Posterior cingulate gyrus (tissue), 11 donors: Measurements from ENCODE around the gene STPG3.

Source experiments
- DNase-seq, 10 donors: peaks; one replicate each; pipeline versions ENCODE4 v3.0.0 to v3.0.0-alpha.2; 2020 to 2021; ENCODE audit warnings: mixed read lengths in 3 of 10
- intact Hi-C: fragments of 100-400 bp; cut with DNase I; formaldehyde crosslinking; loops from one replicate; pipeline ENCODE4 v1.15.1; 2023

The STPG3 gene

DNA sequence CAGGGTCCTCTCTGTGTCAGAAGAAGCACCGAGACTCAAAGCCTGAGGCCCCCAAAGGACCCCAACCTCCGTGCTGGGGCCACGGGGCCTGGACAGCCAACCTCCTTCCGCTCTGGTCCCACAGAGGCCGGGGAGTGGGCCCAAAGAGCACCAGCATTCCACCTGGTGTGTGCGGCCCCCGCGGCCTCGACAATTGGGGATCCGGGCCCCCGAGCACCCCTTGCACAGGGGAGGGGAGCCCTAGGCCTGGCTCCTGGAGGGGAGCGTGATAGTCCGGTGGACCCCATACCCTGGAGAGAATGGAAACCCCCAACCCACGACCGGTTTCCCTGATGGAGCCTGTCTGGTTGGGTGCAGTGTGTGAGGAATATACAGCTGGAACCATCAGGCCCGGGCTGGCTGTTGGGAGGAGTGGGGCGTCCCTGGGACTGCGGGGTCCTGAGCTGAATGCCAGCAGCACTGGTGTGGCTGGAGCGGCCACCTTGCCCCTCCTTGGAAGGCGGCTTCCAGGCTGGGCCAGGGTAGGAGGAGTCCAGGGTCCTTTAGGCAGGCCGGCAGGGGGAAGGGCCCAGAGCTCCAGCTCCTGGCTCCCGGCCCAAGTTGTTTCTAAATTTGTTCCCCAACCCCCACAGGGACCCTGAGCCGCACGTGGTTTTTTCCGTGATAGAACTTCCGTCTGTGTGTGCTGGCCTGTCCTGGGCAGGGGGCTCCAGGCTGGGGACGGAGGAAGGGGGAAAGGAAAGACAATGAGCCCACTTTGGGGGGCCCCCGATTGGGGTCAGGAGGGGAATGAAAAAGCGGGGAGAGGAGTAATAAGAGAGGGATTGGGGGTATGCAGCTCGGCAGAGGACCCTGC lies 25.6 kb downstream of the STPG3 start:
- peak in 2 of 10 donors; percentile 16 to 82 for DNase-seq
- intact Hi-C loops, result no loop called here

DNA sequence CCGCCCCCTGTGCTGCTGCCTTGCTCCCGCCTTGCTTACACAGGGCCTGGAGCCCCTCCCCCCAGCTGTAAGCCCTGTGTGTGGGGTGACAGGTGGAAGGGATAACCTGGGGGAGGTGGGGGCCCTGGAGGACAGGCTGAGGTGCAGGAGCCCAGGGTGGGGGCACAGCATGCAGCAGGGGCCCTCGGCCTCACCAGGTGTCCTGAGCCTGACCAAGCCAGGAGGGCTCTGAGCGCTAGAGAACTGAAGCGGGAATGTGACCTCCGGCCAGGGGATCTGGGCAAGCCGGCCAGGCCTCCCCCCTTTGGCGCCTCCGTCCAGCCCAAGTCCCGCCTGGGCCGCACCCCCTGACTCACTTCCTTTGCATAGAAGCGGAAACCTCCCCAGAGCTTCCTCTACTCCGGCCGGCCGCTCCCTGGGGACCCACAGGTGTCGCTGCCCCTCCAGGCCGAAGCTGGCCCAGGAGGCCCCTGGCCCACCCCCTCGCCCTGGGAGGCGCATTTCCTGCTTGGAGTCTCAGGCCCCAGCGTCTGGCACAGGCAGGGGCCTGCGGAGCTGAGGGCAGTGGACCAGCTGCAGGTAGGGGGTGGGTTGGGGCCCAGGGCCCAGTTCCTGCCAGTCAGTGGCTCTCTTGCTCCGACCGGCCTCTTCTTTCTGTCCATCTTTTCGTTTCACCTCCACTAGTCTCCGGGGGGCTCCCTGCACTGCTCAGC lies 26.4 kb downstream of the STPG3 start, which contains the start of gene TOR4A:
TOR4A (plus strand) TSS at position 398 of the 713 bp plus-strand sequence. CDS start 964 bp downstream, outside the sequence.
- intact Hi-C loops, result no loop called here
- DNase-seq, result peak in 3 of 10 donors; percentile 36 to 90 (median 47)

DNA sequence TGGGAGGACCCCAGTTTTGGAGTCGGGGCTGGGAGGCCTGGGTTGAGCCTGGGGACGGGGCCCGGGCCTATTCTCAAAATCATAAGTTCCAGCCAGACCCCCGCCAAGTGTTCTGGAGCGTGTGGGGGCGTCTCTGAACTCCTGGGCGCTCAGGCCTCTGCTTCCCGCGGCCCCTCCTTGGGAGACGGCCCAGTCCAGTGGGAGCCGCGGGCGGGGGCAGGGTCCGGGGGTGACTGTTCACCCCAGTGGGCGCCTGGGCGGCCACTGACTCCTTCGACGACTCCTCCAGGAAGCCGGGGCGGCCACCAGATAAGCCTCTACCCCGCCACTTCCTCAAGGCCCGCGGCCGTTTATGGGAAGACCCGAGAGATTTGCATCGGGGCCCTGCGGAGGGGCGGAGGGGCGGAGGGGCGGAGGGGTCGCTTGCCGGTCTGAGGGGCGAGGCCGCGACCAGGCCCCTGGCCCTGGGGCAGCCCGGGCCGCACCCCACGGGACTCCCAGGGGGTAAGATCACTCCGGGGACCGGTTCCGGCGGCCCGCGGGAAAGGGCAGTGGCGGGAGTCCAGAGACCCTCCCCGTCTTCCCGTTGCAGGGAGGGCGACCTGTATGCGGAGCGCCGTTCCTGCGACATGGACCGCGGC lies 27.1 kb downstream of the STPG3 start:
- intact Hi-C loops, result no loop called here

DNA sequence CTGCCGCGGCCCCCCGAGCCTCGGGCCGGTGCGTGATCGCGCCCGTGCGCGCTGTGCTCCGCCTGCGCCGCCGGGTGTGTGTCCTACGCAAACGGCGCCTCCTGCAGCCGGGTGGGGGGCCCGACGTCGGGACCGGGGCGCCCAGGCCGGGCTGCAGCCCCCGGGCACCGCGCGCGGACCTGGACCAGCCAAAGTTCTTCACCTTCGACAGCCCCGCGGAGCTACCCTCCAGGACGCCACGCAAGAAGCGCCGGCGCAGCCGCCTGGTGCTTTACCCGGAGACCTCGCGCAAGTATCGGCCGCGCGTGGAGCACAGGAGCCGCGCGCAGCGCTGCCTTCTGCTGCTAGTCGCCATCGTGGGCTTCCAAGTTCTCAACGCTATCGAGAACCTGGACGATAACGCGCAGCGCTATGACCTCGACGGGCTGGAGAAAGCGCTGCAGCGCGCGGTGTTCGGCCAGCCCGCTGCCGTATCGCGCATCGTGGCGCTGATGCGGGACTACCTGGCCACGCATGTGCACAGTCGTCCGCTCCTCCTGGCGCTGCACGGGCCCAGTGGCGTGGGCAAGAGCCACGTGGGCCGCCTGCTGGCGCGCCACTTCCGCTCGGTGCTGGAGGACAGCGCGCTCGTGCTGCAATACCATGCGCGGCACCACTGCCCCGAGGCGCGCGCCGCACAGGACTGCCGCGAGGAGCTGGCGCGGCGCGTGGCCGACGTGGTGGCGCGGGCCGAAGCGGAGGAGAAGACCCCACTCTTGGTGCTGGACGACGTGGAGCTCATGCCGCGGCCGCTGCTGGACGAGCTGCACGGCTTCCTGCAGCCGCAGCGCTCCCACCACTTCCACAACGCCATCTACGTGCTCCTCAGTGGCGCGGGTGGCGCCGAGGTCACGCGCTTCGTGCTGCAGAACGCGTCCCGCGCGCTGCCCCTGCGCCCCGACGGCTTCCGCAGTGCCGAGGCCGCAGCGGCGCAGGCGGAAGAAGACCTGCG lies 27.9 kb downstream of the STPG3 start:
- intact Hi-C loops, result no loop called here
- peak in 1 of 10 donors; percentile 81 for DNase-seq

More for the DNA sequence above, 27.1 kb downstream of the STPG3 start:
- DNase-seq, result peak in 1 of 10 donors; percentile 69

DNA sequence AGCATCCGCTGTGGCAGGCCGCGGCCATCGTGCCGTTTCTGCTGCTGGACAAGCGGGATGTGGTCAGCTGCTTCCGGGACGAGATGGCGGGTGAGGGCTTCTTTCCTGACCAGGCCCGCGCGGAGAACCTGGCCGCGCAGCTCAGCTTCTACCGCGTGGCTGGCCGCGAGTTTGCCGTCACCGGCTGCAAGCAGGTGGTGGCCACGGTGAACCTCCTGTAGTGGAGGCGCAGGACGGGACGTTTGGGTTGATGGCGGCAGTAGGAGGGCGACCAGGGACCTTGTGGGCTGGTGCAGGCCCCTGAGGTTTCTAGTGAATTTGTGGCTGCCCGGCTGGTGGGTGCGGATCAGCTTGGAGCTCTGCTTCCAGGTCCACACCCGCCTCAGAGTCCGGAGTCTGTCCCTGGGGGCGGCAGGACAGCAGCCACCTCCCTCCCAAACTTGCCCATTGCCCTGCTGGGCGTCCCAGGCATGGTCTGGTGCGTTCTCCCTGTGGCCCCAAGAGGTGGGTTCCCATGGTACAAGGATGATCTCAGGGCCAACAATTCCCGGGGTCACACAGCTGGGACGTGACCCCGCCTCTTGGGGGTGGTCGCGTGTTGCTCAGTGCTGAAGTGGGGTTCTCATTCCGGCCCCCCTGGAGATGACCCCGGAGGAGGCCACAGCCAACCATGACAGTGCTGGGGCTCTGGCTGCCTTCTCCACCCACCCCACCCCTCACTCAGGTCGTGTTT lies 28.8 kb downstream of the STPG3 start:
- DNase-seq, result peak in 1 of 10 donors; percentile 80
- intact Hi-C loops, result no loop called here

DNA sequence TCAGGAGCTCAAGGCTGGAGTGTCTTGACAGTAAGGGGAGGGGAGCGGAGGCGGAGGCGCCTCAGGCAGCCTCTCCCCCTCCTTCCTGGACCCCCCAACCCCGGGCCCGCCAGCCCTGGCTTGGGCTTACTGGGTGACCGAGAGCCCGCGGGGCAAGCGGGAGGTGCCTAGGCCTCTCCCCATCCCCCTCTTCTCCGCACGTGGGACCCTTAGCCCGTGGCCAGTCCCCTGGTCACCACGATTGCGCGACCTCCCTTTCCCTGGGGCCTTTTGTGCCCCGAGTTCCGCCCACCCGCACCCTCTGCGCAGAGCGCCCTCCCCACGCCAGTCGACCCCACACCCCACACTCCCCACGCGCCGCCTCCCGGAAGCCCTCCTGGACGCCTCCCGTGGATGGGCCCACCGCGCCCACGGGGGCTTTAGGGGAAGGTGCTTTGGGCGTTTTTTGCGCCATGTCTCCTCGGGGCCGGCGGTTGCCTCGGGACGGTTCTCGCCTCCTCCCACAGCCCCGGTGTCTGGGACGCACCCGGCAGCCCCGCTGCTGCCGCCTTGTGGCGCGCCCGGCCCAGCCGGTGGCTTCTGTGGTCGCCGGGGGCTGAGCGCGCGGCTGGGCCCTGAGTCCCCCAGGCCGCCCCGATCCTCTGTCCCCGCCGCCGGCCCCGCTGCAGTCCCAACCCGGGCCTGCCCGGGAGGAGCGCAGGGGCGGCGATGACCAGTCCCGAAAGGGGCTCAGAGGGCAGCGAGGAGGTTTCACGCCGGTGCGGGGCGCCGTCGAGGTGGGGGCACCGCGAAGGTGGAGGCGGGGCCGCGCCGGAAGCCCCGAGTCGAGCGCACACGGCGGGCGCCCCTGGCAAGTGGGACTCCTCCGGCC lies 29.6 kb downstream of the STPG3 start:
- intact Hi-C loops, result no loop called here
- DNase-seq, result peak in 1 of 10 donors; percentile 72

DNA sequence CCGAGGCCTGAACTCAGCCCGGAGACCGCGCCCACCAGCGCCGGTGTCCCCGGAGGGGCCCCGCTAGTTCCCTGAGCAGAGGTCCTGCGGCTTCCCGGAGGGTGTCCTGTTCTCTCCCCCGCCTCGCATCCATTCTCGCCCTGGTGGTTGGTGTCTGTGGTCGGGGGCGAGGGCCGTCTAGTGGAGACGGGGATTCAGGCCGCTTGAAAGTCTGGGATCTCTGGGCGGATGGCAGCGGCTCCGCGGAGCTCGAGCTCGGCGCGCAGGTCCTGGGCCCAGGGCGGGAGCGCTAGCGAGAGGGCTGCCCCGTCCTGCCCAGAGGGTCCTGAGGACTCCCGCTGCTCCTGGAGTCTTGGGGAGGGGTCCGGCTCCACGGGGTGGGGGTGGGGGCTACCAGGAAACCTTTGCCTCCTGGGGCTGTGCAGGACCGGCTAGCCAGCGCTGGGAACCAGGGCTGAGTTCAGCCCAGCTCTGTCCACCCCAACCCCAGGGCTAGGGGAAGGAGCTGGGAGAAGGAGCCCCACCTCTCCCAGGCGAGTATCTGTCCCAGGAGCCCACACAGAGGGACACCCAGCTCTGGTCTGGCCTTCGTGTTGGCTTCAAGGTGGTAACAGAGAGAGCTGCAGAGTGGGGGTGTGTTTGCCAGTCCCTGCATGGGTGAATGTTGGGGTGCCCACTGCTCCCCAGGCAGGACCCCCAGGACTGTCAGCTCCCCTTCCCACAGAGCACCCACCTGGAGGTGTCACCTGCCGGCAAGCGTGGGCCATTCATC lies 30.4 kb downstream of the STPG3 start:
- intact Hi-C loops, result no loop called here
- peak in 1 of 10 donors; percentile 76 for DNase-seq

DNA sequence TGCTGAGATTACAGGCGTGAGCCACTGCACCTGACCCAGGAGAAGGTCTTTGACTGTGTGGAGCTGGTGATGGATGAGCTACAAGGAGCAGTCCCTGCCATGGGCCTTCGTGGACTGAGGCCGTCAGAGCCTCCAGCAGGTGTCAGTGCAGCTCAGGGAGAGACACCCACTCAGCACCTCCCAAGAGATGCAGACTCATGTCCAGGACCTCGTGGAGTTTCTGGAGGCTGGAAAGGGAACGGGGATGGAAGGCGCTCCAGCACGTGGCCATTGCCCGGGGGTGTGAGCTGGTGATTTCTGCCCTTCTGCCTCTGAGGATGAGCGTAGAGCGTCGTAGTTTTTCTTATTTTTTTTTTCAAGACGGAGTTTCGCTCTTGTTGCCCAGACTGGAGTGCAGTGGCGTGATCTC lies 35.9 kb downstream of the STPG3 start:
- intact Hi-C loops, result no loop called here
- DNase-seq, result peak in 1 of 10 donors; percentile 84

DNA sequence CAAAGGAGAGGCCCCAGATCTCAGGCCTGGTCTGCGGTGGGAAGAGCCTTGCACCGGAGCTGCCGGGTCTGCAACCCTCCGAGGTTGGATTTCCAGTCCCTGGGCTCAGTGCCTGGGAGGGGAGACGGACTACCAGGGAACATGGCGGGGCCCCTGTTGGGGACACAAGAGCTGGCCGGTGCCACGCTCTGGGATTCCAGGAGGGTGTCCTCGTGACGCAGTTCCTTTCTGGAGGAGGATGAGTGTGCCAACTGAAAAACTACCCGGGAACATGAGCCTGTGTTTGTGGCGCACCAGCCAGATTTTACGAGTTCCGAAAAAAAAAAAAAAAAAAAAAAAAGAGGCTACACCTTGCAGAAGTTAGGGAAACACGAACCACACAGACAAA lies 42.0 kb downstream of the STPG3 start:
- intact Hi-C loops, result loop anchor here (10.0 kb wide), 1 partner anchor 232 kb away; no protein-coding TSS in a partner anchor
- DNase-seq, result no peak

DNA sequence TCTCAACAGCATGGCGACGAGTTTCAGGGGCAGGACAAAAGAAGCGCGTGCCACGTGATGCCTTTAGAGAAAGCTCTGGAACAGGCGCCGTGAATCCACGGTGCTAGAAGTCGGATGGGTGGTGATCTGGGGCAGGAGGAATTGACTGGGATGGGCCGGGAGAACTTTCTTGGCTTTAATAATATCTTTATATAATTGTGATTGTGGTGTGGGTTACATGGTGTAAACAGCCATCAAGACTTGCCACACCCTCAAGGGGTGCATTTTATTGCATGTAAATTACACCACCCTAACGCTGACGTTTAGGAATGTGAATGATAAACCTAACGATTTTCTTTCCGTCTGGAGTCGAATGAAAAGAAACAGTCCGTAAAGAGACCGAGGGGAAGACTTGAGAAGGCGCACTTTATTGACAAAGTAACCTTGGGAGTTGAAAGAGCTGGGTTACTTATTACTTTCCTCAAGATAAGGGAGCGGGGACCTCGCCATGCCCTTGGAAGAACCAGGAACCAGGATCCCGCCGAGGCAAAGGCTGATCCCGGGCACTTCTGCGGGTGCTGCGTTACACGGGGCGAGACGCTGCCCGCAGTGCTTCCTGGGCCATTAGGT lies 42.5 kb downstream of the STPG3 start:
- DNase-seq, result no peak
- intact Hi-C loops, result loop anchor here (2.0 to 10.0 kb wide), 2 partner anchors 113 to 231 kb away; no protein-coding TSS in a partner anchor

DNA sequence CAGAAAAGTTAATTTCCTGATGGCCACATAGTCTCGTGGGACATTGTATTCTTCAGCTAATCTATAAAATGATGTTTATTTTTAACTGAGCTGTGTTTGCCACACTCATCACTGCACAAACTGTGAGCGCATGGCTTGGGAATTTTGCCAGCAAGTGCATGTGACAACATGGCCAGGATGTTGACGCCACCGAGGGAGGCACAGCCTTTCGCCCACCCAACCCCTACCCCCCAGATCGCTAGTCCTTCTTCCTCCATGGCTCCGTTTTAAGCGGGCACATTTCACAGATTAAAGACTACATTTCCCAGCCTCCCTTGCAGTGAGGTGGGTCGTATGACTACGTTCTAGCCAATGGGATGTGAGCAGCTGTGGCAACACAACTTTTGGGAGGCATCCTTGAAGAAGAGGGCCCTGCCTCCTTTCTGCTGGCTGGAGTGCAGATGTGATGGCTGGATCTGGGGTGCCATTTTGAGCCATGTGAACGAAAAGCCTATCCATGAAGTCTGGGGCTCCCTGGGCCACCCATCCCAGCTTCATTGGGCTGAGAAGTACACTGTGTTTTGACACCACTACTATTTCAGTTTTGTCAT lies 43.1 kb downstream of the STPG3 start:
- DNase-seq, result no peak
- intact Hi-C loops, result loop anchor here (2.0 to 10.0 kb wide), 2 partner anchors 113 to 231 kb away; no protein-coding TSS in a partner anchor

DNA sequence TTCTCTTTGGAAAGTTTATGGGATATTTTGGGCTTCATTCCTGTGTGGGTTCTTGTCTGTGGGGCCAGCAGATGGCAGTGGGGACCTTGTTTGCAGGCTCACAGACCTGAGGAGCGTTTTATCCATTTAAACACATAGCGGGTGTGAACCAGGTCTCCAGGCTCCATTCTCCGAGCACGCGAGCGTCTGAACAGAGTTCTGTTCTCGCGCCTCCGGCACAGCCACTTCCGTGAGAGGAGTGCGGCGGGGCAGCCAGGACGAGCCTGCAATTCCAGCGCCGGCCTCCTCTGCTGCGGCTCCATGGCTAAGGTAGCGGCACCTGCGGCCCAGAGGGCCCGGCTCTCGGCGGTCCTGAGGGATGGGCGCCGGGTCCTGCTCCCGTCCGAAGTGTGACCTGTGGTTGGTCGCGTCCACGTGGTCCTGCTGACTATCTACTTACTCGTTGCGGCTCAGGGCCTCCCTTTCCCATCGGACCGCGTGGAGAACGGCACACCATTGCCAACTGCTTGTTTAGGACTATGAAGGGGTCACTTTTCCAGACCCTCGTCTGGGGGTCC lies 43.7 kb downstream of the STPG3 start:
- DNase-seq, result no peak
- intact Hi-C loops, result loop anchor here (2.0 to 10.0 kb wide), 2 partner anchors 112 to 230 kb away; no protein-coding TSS in a partner anchor

DNA sequence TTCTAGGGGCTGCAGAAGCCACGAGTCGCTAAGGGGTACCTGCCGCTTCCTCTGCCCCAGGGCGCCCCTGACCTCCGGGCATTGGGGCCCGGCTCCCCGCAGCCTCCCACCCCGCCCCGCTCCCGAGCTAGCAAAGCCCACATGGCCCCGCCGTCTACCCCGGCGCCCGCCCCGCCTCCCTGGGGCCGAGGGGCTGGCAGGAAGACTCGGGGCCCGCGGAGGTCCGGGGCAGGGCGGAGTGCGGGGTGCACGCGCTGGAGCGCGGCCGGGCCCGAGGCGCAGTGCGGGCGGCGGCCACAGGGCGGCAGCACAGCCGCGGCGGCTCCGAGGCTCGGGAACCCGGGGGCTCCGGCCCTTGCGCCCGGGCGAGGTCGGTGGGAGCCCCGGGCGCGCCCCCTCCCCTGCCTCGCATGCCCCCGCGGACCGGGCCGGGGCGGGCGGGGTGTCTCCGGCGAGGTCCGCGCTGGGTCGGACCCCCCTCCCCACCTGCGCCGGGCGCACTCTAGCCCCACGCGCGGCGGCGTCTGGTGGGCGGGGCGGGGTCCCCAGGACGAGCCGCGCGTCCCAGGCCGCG lies 44.2 kb downstream of the STPG3 start:
- intact Hi-C loops, result loop anchor here (2.0 to 10.0 kb wide), 2 partner anchors 111 to 229 kb away; no protein-coding TSS in a partner anchor
- DNase-seq, result peak in 1 of 10 donors; percentile 5

DNA sequence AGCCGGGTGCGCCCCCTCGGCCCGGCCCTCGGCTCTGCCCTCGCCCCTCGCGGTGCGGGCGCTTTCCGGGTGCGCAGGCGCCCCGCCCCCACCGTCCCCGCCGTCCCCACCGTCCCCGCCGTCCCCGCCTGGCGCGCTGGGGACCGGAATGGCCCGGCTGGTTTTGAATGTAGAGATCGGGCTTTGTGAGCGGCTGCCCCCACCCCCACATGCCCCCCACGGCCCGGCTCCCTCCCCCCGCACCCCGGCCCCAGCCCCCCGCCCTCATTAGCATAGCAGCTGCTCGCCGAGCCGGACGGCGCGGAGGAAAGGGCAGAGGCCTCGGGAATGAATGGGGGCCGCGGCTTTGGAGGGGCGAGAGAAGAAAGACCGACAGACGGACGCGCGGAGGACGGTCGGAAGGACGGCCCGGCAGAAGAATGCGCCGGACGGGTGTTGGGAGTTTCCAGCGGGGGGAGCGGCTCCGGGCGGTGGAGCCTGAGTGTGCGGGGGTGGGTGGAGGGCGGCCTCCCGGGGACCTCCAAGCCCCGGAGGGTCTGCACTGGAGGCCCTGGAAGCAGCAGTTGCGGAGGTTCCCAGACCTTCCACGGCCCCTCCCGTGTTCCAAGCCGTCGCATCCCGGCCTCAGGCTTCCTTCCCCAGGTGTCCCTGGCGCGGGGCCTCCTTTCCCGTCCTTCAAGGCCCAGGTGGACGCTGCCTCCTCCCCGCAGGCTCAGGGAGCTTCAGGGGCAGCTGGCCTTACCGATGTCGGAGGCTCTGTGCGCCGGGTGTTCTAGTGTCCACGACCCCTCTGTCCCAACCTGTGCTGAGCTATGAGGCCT lies 45.0 kb downstream of the STPG3 start:
- intact Hi-C loops, result loop anchor here (2.0 to 10.0 kb wide), 2 partner anchors 111 to 229 kb away; no protein-coding TSS in a partner anchor

More for the DNA sequence above, 45.0 kb downstream of the STPG3 start:
- DNase-seq, result peak in 1 of 10 donors; percentile 2
